HG03457 (cell line): ENCODE results near the gene ZMIZ1.

ENCODE experiments used
- ATAC-seq: cut with Tn5 transposase; IDR thresholded peaks from one replicate; pipeline ENCODE4 v1.9.1; 2021; ENCODE audit warnings: moderate number of reproducible peaks; ENCODE audit not compliant: unreplicated experiment

The ZMIZ1 gene

GRCh38 chr10:79243181-79244067, 174.7 kb downstream of the ZMIZ1 start:
- ATAC-seq: no peak

GRCh38 chr10:79244068-79244442, 175.3 kb downstream of the ZMIZ1 start:
- no peak for ATAC-seq

- no peak for ATAC-seq
Measured at GRCh38 chr10:79244841-79245504, 176.2 kb downstream of the ZMIZ1 start.

DNA sequence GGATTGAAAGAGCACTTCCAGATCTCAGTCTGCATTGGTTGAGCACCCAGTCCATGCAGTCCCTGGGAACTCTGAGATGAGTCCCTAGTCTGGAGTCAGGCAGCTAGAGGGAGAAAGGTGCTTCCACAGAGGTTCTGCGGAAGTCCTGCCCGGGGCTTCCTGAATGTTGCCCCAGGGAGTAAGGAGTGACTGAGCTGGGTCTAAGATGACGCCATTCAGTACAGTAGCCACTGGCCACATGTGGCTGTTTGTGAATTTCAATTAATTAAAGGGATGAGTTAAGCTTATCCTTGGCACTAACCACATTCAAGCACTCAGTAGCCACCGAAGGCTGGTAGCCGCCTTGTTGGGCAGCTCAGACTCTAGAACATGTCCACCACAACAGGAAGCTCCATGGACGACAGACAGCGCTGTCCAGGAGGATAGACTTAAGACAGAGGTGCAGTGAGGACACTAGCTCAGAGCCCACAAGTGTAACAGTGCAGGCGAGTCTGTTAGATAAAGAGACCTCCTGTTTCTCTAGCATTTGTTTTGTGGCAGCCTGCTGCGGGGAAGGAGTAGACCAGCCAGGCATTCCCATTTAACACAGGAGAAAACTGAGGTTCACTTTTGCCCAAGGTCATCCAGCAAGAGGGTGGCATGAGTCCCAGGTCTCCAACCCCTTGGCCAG, 176.9 kb downstream of the ZMIZ1 start:
- ATAC-seq: no peak

DNA sequence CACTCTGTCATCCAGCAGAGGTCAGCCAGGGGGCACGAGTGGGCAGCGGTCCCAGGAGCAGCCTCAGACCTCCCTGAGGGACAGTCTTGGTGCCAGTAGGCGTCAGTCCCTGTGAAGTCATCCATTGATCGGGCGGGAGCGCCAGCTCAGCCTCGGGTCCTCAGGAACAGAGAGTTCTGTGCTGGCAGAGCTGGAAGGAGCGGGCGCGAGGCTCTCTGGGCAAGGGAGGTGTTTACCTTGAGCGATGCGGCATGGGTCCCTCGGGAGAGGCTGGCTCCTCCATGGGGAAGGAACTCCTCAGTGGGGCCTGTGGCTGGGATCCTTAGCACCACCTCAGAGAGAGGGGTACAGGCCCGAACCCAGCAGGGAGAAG, 177.4 kb downstream of the ZMIZ1 start:
- no peak for ATAC-seq

DNA sequence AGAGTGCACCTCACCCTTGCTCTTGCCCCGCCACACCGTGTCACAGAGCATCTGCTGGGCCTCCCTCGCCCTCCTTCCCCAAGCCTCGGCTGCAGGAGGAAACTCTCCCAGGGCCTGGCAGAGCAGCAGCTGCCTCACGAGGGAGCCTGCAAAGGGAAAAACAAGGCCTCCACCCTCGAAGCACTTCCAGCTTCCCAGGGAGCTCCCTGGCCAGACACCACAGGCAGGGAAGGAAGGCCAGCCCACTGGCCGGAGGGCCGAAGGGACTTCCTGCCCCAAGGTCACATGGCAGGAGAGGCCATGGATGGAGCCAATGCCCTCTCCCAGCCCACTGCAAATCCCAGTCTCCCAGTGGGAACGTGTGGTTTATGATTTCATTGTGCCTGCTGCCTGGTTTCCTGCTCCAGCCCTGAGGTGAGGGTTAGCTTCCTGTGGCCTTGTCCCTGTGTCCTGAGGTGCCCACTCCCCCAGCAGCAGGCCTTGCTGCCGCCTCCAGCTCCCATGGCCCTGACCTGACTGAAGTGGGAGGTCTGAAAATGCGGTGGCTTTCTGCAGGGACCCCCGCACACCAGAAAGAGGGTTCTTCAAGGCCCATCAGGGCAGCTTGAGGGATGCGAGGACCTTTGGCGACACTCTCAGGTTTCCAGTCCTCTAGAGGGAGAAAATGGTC, 178.0 kb downstream of the ZMIZ1 start:
- ATAC-seq: no peak

GRCh38 chr10:79247373-79248137, 178.8 kb downstream of the ZMIZ1 start:
- ATAC-seq: no peak

DNA sequence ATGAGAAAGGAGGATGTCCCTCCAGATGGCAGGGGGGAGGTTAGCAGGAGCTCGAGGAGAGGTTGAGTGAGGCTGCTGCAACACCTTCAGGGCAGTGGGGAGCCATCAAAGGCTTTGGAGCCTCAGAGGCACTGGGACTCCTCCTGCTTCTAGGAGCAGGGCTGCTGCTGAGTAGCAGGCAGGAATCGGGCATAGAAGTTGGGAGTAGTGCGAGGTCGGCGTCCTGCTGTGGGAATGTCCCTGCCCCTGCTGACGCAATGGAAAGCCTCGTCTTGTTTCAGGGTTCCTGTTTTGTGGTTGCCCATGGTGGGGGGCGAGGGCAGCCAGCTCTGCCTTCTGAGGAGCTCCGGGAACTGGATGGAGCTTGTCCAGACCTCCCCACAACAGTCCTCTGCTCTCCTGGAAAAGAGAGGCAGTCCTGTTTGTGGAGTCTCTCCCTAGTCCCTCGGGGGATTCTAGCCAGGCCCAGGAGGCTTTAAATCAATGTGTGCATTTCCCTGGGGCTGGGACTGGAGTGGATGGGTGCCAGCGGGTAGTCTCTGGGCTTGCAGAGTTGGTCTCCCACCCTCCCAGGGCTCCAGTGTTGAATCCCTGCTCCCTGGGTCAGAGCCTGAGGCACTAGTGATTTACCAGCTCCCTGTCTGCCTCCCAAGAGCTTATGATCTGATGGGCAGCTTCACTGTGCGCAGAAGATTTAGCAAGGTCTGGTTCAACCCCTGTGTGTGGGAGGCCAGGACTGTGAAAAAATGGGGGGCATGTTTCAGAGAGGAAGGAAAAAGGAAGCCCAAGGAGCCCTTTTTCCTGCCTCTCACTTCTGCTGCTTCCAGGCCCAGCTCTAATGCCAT, 179.8 kb downstream of the ZMIZ1 start:
- ATAC-seq: no peak

GRCh38 chr10:79249186-79250121, 180.7 kb downstream of the ZMIZ1 start:
- peak; percentile 48 for ATAC-seq

- peak; percentile 19 for ATAC-seq
Measured at GRCh38 chr10:79250259-79250658, 181.5 kb downstream of the ZMIZ1 start.

- ATAC-seq: no peak
Measured at GRCh38 chr10:79252450-79252849, 183.7 kb downstream of the ZMIZ1 start.

GRCh38 chr10:79252971-79253370, 184.2 kb downstream of the ZMIZ1 start:
- no peak for ATAC-seq

DNA sequence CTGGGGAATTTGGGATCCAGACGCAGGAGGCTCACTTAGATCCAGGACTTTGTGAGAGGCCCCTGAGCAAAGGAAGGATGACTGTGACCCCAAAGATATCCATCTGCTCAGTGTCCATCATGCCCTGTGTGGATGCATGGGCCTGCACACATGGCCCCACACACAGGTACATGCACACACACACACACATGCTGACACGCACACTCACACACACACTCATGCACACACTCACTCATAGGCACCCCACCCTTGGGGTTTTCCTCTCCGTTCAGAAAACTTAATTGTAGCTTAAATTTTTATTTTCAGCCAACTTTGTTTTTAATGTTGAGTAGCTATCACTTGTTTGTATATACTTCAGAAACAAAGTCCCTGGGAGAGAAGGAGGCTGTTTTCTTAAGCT, 184.9 kb downstream of the ZMIZ1 start:
- no peak for ATAC-seq

DNA sequence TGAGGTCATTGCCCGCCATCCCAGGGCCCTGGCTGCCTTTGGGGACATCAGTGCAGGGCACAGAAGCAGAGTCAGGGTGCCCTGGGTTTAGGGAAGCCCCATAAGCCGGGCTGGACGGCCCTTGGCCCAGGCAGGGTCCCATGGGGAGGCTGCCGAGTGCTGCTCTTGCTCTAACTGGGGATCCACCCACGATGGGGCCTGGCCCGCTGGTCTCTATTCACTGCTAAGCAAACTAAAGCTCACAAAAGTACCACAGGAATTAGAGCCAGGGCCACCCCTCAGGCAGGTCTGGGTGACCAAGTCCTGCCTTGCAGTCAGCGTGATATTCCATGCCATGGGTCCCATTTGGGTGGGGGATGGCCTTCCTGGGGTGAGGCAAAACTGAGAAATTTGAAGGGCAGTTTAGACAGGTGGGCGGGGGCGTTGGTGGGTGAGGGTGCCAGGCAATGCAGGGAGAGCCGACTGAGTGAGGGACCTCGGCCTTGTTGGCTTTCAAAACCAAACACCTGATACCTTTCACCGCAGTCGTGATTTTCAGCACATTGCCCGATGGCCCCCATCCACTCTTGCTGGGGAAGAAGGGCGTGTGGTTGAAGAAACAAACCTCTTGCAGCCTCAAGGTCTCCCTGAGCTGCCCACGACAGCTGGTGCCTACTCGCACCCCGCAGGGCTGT, 185.7 kb downstream of the ZMIZ1 start:
- no peak for ATAC-seq

DNA sequence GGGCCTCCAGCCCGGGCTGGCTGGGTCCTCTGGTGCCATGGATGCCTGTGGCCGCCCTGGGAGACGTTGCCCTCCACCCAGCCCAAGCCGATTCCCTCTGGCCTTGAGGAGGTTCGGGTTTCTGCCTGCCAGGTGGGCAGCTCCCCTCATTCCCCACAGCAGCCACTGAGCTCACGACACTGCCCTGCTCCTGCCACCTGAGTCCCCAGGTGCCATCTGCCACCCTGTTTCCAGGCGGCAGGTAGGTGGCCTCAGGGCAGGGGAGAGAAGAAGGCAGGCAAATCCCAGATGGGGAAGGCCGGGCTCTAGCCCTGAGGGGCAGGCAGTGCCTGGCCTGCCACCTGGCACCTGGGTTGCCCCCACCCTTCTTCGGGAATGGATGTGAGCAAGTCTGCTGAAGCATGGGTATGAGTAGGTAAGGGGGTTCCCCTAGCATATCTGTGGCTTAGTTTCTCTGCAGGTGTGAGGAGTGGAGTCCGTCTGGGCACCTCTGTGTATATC, 186.3 kb downstream of the ZMIZ1 start:
- no peak for ATAC-seq

GRCh38 chr10:79256264-79256806, 187.6 kb downstream of the ZMIZ1 start:
- no peak for ATAC-seq

GRCh38 chr10:79258894-79259293, 190.1 kb downstream of the ZMIZ1 start:
- ATAC-seq: no peak

- ATAC-seq: no peak
Measured at GRCh38 chr10:79259834-79260233, 191.1 kb downstream of the ZMIZ1 start.
